Measurements from ENCODE around the gene ARIH1. TPM values are rescaled to one million over a fixed set of nuclear protein-coding genes. Genes with fewer than 3 reads are reported as not detected.

ARIH1 gene
- total RNA-seq, 1 experiment from 2014 or later, result 192 TPM

GRCh38 chr15:72502220-72502809, 28.2 kb downstream of the ARIH1 start:
- ATAC-seq (no peak), DNase-seq (ENCODE audit: low read depth, low spot score) (no peak)
- ChIA-PET POLR2A (no interaction called here), CTCF (no interaction called here)
- TF ChIP-seq TCF7L2 (IDR thresholded peaks at IDR 0.05; ENCODE audit: low read depth, low read length), result no peak
- no peak for TF ChIP-seq SIN3A (IDR thresholded peaks at IDR 0.05; ENCODE audit: borderline replicate concordance, insufficient read depth, low read depth, low read length)
- no peak for TF ChIP-seq POLR2AphosphoS5 (IDR thresholded peaks at IDR 0.05; ENCODE audit: low read depth, low read length)
- no peak for TF ChIP-seq CTCF (IDR thresholded peaks at IDR 0.05)
- TF ChIP-seq REST (IDR thresholded peaks at IDR 0.05; ENCODE audit: insufficient read depth in 1 of 2, low read depth in 2 of 2, low read length in 1 of 2), result no peak
- Histone ChIP-seq H3K9me3 (ENCODE audit: control insufficient read depth, insufficient read depth, low read depth, low read length) (no peaks in the 10 kb centered on the region), H3K36me3 (ENCODE audit: control insufficient read depth, insufficient read depth, low read length) (no peaks in the 10 kb centered on the region), H3K27ac (ENCODE audit: low read length) (no peak overlapping the region), H3K4me1 (ENCODE audit: control insufficient read depth, insufficient read depth, low read length) (no peaks in the 10 kb centered on the region; the same call in 1 of the 2 replicates), H3K4me3 (ENCODE audit: low read depth in 2 of 2, low read length in 2 of 2) (no peak overlapping the region), H3K27me3 (ENCODE audit: control insufficient read depth, insufficient read depth, low read length) (no peaks in the 10 kb centered on the region)
- BruUV-seq (replicated peaks), result no TSS peak
- intact Hi-C loops (cut with micrococcal nuclease; ENCODE audit: unreplicated experiment), result no loop called here
- in situ Hi-C loops (cut with HindIII; ENCODE audit: low pct_unique_long_range_greater_than_20kb, low sequenced_read_pairs), result no loop called here

GRCh38 chr15:72503147-72503546, 29.0 kb downstream of the ARIH1 start:
- H3K36me3 ChIP-seq (ENCODE audit: control insufficient read depth, insufficient read depth, low read length), result no peaks in the 10 kb centered on the region
- no peaks in the 10 kb centered on the region for H3K4me1 ChIP-seq (ENCODE audit: control insufficient read depth, insufficient read depth, low read length)
- in situ Hi-C loops (cut with HindIII; ENCODE audit: low pct_unique_long_range_greater_than_20kb, low sequenced_read_pairs) (no loop called here), intact Hi-C loops (cut with micrococcal nuclease; ENCODE audit: unreplicated experiment) (no loop called here)
- ChIA-PET CTCF (no interaction called here), POLR2A (no interaction called here)
- ATAC-seq (no peak), DNase-seq (ENCODE audit: low read depth, low spot score) (no peak)
- no peak for TF ChIP-seq REST (IDR thresholded peaks at IDR 0.05; ENCODE audit: insufficient read depth in 1 of 2, low read depth in 2 of 2, low read length in 1 of 2)
- BruUV-seq (replicated peaks), result TSS peak; percentile 7
- no peak overlapping the region for H3K27ac ChIP-seq (ENCODE audit: low read length)
- no peaks in the 10 kb centered on the region for H3K27me3 ChIP-seq (ENCODE audit: control insufficient read depth, insufficient read depth, low read length)
- H3K4me3 ChIP-seq (ENCODE audit: low read depth in 2 of 2, low read length in 2 of 2), result no peak overlapping the region
- H3K9me3 ChIP-seq (ENCODE audit: control insufficient read depth, insufficient read depth, low read depth, low read length), result no peaks in the 10 kb centered on the region

Measured in Panc1 (cell line).